Upper lobe of left lung (tissue), 4 donors: ENCODE measurements around the gene ZFAND4.
"Not testable (repeated sequence)": the region's sequence is repeated elsewhere in the genome, so short reads cannot be mapped to it uniquely, and the experiment has no call there.

ENCODE experiments used
- CTCF ChIP-seq, 6 experiments: fragments of 450-650 bp in 4 of 6; fragments of 200-600 bp in 2 of 6; sonication (generic) in 2 of 6; IDR thresholded peaks; one replicate each; pipeline ENCODE4 v1.5.1; 2016 to 2019; ENCODE audit warnings: antibody characterized with exemption in 6 of 6
- EP300 ChIP-seq, 4 donors: sonication (generic); formaldehyde crosslinking; IDR thresholded peaks; one replicate each; pipeline ENCODE4 v1.5.1; 2017; ENCODE audit warnings: antibody characterized with exemption in 4 of 4, control low read depth in 2 of 4
- POLR2A ChIP-seq, 4 donors: fragments of 450-650 bp; IDR thresholded peaks; one replicate each; pipeline ENCODE4 v1.5.1; 2016 to 2017; ENCODE audit warnings: antibody characterized with exemption in 4 of 4, mild to moderate bottlenecking in 2 of 4
- POLR2AphosphoS5 ChIP-seq, 2 donors: sonication (generic); formaldehyde crosslinking; IDR thresholded peaks; one replicate each; pipeline ENCODE4 v1.5.1; 2017; ENCODE audit warnings: antibody characterized with exemption in 2 of 2

GRCh38 chr10:45717642-45718041 lies 45.1 kb upstream of the ZFAND4 start:
- not testable (repeated sequence) for TF ChIP-seq POLR2AphosphoS5, CTCF, POLR2A, EP300 (IDR thresholded peaks at IDR 0.05)
